Retina (tissue), 1 donor: ENCODE data around the gene PPP1R2C.

Experiments
- DNase-seq: peaks from one replicate; pipeline ENCODE4 v3.0.0-alpha.2; 2016

Gene PPP1R2C

DNA sequence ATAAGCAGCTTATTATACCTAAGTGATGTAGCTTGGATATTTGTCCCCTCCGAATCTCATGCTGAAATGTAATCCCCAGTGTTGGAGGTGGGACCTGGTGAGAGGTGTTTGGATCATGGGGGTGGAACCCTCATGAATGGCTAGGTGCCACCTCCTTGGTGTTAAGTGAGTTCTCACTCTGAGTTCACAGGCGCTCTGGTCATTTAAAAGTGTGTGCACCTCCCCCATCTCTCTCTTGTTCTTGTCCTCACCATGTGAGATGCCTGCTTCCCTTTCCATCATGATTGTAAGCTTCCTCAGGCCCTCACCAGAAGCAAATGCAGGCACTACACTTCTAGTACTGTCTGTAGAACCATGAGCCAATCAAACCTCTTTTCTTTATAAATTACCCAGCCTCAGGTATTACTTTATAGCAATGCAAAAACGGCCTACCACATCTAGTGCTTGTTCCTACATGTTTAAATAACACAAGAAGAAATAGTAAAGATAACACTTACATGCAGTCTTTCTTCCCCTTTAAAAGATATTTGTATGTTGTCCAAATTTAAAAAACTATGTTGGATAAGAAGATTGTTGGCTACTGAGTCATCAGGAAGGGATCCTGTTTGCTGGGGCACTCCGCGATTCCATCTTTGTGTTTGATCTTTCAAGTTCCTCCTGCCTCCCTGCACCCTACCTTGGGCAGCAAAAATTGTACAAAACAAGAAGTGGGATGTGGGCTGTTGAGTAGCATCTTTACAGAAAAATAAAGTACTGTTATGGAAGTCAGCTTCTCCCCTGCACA lies 29.7 kb downstream of the PPP1R2C start:
- DNase-seq, result no peak

GRCh38 chrX:42746606-42747005 lies 31.4 kb downstream of the PPP1R2C start:
- DNase-seq, result no peak

DNA sequence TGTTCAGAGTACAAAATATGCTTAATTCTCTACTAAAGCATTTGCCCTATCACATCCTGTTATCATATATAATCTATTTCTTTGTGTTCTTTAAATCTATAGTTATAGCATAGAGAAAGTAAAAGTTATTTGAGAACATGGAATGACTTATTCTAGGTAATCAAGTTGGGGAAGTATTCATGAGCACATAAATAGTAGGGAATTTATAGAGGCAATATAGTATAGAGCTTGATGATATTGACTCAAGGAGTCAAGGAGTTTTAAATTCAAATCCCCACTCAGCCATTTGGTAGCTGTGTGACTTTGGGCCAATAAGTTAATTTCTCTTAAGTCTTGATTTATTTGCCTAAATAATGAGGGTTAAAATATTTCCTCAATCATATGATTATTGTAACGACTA lies 37.5 kb downstream of the PPP1R2C start:
- no peak for DNase-seq

DNA sequence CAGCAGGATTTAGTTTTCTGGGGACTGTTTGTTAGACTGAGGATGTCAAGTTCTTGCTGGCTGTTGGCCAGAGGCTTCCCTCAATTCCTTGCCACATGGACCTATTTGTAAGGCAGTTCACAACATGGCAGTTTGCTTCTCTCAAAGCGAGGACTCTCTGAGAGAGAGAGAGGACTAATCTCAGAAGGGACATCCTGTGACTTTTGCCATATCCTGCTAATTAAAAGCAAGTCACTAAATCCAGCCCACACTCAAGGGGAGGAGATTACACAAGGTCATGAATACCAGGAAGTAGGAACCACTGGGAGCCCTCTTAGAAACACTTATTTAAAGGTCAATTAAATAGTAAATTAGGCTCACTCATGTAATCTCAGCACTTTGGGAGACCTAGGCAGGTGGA lies 38.2 kb downstream of the PPP1R2C start:
- DNase-seq, result no peak

DNA sequence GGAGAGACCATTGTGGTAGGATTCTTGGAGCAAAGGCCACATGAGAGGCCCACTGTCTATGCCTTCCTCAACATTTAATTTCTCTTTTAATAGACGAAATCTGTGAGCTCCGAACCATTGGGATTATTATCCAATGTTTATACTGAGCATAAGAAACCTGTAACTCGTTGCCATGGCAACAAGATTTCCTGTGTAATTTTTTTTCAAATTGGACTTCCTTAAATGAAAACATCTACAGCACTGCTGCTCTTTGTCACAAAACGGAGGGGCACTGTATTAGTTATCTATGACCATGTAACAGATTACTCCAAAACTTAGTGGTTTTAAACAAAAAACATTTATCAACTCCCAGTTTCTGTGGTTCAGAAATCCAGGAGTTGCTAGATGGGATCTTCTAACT lies 38.7 kb downstream of the PPP1R2C start:
- no peak for DNase-seq

- no peak for DNase-seq
These were observed 39.4 kb downstream of the PPP1R2C start for GRCh38 chrX:42738552-42738951.

DNA sequence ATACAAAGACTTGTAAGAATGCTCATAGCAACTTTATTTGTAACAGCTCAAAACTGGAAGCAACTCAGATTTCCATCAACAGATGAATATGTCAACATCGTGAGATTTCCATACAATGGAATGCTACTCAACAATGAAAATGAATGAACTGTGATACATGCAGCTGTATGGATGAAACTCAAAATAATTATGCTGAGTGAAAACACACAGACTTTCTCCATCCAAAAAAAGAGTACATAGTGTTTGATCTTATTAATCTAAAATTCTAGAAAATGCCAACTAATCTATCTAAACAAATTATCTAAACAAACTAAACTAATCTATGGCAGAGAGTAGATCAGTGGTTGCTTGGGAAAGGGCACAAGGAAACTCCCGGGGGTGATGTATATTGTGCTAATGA lies 42.7 kb downstream of the PPP1R2C start:
- no peak for DNase-seq

DNA sequence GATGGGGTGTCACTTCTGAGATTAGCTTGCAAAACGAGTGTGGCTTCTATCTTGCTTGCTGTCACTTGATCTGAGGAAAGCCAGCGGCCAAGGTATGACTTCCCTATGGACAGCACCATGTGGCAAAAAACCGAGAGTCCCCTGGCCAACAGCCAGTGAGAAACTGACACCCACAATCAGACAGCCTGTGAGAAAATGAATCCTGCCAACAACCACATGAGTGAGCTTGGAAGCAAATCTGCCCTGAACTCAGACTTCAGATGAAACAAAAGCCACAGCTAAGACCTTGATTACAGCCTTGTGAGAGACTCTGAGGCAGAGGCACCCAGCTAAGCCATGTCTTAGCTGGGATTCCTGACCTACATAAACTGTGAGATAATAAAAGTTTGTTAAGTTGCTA lies 45.5 kb downstream of the PPP1R2C start:
- no peak for DNase-seq
